ENCODE measurements around the gene PRIMPOL.

The PRIMPOL gene

DNA sequence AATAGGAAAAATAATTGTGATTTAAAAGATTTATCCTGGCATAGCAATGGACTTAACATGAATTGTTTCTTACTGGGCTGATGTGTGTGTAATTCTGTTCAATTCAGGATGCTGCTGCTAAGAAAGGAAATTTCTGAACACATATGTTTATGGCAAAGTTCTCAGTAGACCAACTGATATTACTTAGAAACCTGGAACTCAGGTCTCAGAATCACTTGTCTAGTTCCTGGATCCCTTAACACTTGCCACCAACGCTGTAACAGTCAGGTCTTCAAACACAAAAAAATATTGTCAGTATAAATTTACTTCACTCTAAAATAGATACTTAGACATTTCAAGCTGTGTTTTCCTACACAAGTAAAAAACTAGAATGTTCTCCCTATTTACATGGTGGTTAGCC lies 5.8 kb upstream of the PRIMPOL start:
- H3K27ac ChIP-seq (ENCODE audit: poor library complexity, severe bottlenecking): no peak overlapping the region

DNA sequence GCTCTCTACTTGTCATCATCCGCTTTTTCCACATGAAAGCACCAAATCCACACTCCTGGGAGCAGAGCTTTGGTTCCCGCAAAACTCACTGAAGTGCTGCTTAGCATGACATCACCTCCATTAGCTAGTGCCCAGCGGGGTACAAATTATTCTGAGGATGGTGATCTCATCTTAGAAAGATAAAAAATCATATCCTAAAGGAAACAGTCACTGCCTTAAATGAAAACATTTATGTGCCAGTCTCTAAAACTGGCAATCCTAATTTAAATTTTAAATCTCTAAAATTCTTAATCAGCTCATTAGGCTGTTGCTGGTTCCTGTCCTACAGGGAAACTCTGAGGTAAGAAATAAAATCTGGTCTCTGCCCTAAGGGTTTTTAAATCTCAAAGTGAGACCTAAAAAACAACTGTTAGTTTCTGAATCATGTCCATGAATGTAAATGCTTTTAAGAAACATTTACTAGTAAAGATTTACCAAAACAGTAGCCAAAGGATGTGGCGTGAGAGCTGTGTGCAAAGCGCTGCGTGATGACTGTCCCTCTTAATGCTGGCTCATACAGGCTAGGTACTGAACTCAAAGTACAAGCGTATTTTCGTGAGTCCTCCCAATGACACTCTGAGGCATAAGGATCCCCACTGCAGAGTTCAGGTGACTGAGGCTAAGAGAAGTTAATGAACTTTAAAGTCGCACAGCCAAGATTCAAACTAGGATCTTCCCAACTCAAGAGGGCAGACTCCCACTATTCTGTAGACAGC lies 4.8 kb upstream of the PRIMPOL start:
- Histone ChIP-seq H3K27me3 (ENCODE audit: insufficient read depth, poor library complexity, severe bottlenecking) (no peaks in the 10 kb centered on the region), H3K4me3 (ENCODE audit: severe bottlenecking) (no peak overlapping the region)

More for the DNA sequence above, 5.8 kb upstream of the PRIMPOL start:
- H3K27me3 ChIP-seq (ENCODE audit: insufficient read depth, poor library complexity, severe bottlenecking): no peaks in the 10 kb centered on the region
- H3K36me3 ChIP-seq (ENCODE audit: low read depth): peaks cover 15% of the 10 kb centered on the region
- TF ChIP-seq, protein P1, sequence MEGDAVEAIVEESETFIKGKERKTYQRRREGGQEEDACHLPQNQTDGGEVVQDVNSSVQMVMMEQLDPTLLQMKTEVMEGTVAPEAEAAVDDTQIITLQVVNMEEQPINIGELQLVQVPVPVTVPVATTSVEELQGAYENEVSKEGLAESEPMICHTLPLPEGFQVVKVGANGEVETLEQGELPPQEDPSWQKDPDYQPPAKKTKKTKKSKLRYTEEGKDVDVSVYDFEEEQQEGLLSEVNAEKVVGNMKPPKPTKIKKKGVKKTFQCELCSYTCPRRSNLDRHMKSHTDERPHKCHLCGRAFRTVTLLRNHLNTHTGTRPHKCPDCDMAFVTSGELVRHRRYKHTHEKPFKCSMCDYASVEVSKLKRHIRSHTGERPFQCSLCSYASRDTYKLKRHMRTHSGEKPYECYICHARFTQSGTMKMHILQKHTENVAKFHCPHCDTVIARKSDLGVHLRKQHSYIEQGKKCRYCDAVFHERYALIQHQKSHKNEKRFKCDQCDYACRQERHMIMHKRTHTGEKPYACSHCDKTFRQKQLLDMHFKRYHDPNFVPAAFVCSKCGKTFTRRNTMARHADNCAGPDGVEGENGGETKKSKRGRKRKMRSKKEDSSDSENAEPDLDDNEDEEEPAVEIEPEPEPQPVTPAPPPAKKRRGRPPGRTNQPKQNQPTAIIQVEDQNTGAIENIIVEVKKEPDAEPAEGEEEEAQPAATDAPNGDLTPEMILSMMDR (IDR thresholded peaks at IDR 0.05; ENCODE audit: poor library complexity, severe bottlenecking): no peak
- no peak overlapping the region for H3K4me3 ChIP-seq (ENCODE audit: severe bottlenecking)
- DNase-seq (ENCODE audit: low spot score) (no peak), ATAC-seq (ENCODE audit: low read depth) (no peak)
- no peaks in the 10 kb centered on the region for H3K9me3 ChIP-seq (ENCODE audit: severe bottlenecking)
- H3K4me1 ChIP-seq (ENCODE audit: insufficient read depth, poor library complexity, severe bottlenecking): peaks cover 9% of the 10 kb centered on the region

DNA sequence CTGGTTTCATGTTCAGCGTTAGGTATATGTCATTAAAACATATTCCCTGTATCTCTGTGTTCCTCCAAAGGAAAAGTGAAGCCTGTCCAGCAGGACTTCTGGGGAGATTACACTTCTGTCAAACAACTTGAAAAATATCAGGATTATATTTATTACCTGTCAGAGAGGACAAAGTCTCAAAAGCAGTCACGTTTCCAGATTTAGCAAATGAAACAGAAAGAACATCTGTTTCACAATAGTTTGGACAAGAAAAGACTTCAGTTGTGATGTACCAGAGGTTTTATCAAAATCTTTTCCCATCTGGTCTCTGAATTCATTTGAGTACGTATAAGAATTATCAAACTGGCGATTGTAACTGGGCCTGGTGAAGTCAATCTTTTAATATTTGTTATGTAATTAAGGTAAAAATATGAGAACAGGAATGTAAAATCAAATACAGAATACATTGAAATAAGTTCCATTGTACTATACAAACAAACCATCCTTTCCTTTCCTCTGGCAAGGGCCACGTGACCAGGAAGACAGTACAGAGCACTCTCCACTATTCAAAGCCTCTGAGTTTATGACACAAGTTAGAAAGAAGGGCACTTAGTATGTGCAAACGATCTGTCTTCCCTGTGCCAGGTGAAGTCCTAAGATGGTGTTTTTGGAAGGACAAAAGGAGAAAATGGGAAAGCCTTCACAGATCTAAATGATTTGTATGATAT lies 3.5 kb upstream of the PRIMPOL start:
- no peak overlapping the region for H3K4me3 ChIP-seq (ENCODE audit: severe bottlenecking)
- H3K4me1 ChIP-seq (ENCODE audit: insufficient read depth, poor library complexity, severe bottlenecking): peaks cover 13% of the 10 kb centered on the region
- ATAC-seq (ENCODE audit: low read depth) (no peak), DNase-seq (ENCODE audit: low spot score) (no peak)
- H3K27ac ChIP-seq (ENCODE audit: poor library complexity, severe bottlenecking): no peak overlapping the region
- TF ChIP-seq, protein P1 (IDR thresholded peaks at IDR 0.05; ENCODE audit: poor library complexity, severe bottlenecking): no peak
- H3K36me3 ChIP-seq (ENCODE audit: low read depth): peaks cover 15% of the 10 kb centered on the region
- H3K9me3 ChIP-seq (ENCODE audit: severe bottlenecking): no peaks in the 10 kb centered on the region
- no peaks in the 10 kb centered on the region for H3K27me3 ChIP-seq (ENCODE audit: insufficient read depth, poor library complexity, severe bottlenecking)

More for the DNA sequence above, 4.8 kb upstream of the PRIMPOL start:
- H3K4me1 ChIP-seq (ENCODE audit: insufficient read depth, poor library complexity, severe bottlenecking): peaks cover 9% of the 10 kb centered on the region
- ATAC-seq (ENCODE audit: low read depth): no peak
- peaks cover 15% of the 10 kb centered on the region for H3K36me3 ChIP-seq (ENCODE audit: low read depth)
- no peak for DNase-seq (ENCODE audit: low spot score)
- no peaks in the 10 kb centered on the region for H3K9me3 ChIP-seq (ENCODE audit: severe bottlenecking)
- TF ChIP-seq, protein P1 (IDR thresholded peaks at IDR 0.05; ENCODE audit: poor library complexity, severe bottlenecking): no peak
- H3K27ac ChIP-seq (ENCODE audit: poor library complexity, severe bottlenecking): no peak overlapping the region

DNA sequence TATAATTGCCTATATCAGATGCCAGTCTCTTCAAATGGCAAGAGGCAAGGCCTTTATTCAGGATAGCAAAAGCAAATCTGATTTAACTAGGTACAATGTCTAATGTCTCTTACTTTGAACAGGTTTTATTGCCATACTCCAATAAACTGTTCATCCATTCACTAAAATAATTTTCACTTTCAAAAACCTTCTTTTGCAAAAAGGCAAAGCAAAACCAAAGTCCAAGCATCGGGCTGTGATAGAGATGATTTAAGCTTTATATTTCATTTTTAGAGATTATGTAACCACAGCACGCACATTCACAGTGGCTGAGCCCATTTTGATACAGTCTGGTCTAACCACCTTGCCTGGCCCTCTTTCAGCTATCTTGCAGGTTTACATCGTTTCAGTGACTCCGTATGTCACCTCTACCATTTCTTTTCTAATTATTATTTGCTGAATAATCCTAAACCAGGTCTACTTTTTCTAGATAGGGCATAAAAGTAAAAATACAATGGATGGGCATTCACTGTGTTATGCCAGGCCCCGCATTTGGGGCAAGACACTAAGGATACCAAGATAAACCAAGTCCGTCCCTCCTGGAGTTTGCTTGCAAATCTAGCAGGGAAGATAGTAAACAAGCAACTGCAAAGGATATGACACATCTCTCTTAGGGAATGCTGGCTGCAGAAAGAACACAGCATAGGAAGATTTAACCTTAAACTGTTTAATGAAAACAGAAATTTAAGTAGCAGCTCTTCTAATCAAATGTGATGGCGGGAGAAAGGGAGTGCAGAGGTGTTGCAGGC lies 2.1 kb upstream of the PRIMPOL start:
- peak overlapping the region; percentile 70 for H3K27ac ChIP-seq (ENCODE audit: poor library complexity, severe bottlenecking)
- no peak for DNase-seq (ENCODE audit: low spot score)
- peaks cover 13% of the 10 kb centered on the region for H3K4me1 ChIP-seq (ENCODE audit: insufficient read depth, poor library complexity, severe bottlenecking)
- no peak for ATAC-seq (ENCODE audit: low read depth)
- TF ChIP-seq, protein P1 (IDR thresholded peaks at IDR 0.05; ENCODE audit: poor library complexity, severe bottlenecking): no peak
- peak overlapping the region; percentile 96 for H3K4me3 ChIP-seq (ENCODE audit: severe bottlenecking)
- H3K9me3 ChIP-seq (ENCODE audit: severe bottlenecking): no peaks in the 10 kb centered on the region
- no peaks in the 10 kb centered on the region for H3K27me3 ChIP-seq (ENCODE audit: insufficient read depth, poor library complexity, severe bottlenecking)
- H3K36me3 ChIP-seq (ENCODE audit: low read depth): peaks cover 15% of the 10 kb centered on the region

All from RWPE2 (cell line).